GM23248 (cell line): ENCODE results near the gene LRRC45.

Experiments used
- EZH2 ChIP-seq: fragments of 200-600 bp; sonication (generic); IDR thresholded peaks from 2 replicates; pipeline ENCODE4 v1.6.1; 2018; ENCODE audit warnings: antibody characterized with exemption, mild to moderate bottlenecking; ENCODE audit not compliant: insufficient read depth, poor library complexity, severe bottlenecking
- EZH2phosphoT487 ChIP-seq: fragments of 200-600 bp; sonication (generic); IDR thresholded peaks from 2 replicates; pipeline ENCODE4 v1.6.1; 2018; ENCODE audit warnings: antibody characterized with exemption, moderate library complexity, mild to moderate bottlenecking, low read depth; ENCODE audit not compliant: insufficient read depth

- TF ChIP-seq EZH2 (no peak), EZH2phosphoT487 (no peak)
These were observed 13.0 kb downstream of the LRRC45 start for GRCh38 chr17:82035956-82036633.
